Choroid plexus epithelial cell (primary cell): Measurements from ENCODE around the gene CP.
"Not testable (repeated sequence)": the region's sequence is repeated elsewhere in the genome, so short reads cannot be mapped to it uniquely, and the experiment has no call there.

Experiments
- DNase-seq: peaks from one replicate; pipeline ENCODE4 v3.0.0-alpha.2; 2010; ENCODE audit warnings: low read depth
- H3K4me3 ChIP-seq: 2 replicates; pipeline ENCODE4 v1.5.1; 2011; ENCODE audit warnings: low read depth, mild to moderate bottlenecking, control low read depth, low read length, moderate library complexity
- CTCF ChIP-seq: conservative IDR thresholded peaks from 2 replicates; pipeline ENCODE4 v1.5.1; 2011; ENCODE audit warnings: low read depth, mild to moderate bottlenecking, control low read depth, inconsistent platforms, low read length, moderate library complexity

CP gene

GRCh38 chr3:149199474-149199873, 22.2 kb downstream of the CP start:
- H3K4me3 ChIP-seq = no peak overlapping the region
- DNase-seq = peak; percentile 73
- TF ChIP-seq CTCF = no peak

- no peak overlapping the region for H3K4me3 ChIP-seq
- no peak for TF ChIP-seq CTCF
- DNase-seq = peak; percentile 43
Observed at GRCh38 chr3:149198611-149199010, 23.0 kb downstream of the CP start.

- DNase-seq = no peak
- no peak for TF ChIP-seq CTCF
Observed at GRCh38 chr3:149197669-149198068, 24.0 kb downstream of the CP start.

GRCh38 chr3:149196805-149197592, 24.6 kb downstream of the CP start:
- DNase-seq, H3K4me3 ChIP-seq: not testable (repeated sequence)

More at GRCh38 chr3:149197669-149198068, 24.0 kb downstream of the CP start:
- H3K4me3 ChIP-seq = peak overlapping the region; percentile 22

GRCh38 chr3:149195221-149195620, 26.4 kb downstream of the CP start:
- no peak for DNase-seq
- TF ChIP-seq CTCF = no peak
- H3K4me3 ChIP-seq = no peak overlapping the region

- no peak for TF ChIP-seq CTCF
- DNase-seq = no peak
- no peak overlapping the region for H3K4me3 ChIP-seq
Observed at GRCh38 chr3:149188494-149188893, 33.1 kb downstream of the CP start.

- no peak for DNase-seq
- no peak overlapping the region for H3K4me3 ChIP-seq
- no peak for TF ChIP-seq CTCF
Observed at GRCh38 chr3:149186721-149187120, 34.9 kb downstream of the CP start.
